GM21619 (cell line): ENCODE data around the gene ZCCHC24.
"Not testable (repeated sequence)": the region's sequence is repeated elsewhere in the genome, so short reads cannot be mapped to it uniquely, and the experiment has no call there.

Experiments
- ATAC-seq: cut with Tn5 transposase; IDR thresholded peaks from one replicate; pipeline ENCODE4 v1.9.1; 2021; ENCODE audit not compliant: unreplicated experiment

The ZCCHC24 gene

GRCh38 chr10:79447249-79447648 is 1.8 kb upstream of the ZCCHC24 start:
- not testable (repeated sequence) for ATAC-seq

GRCh38 chr10:79446758-79447084 is 1.3 kb upstream of the ZCCHC24 start:
- no peak for ATAC-seq

- peak; percentile 3 for ATAC-seq
These were observed 743 bp upstream of the ZCCHC24 start for GRCh38 chr10:79445977-79446757.

- ATAC-seq, result peak; percentile 25
These were observed 965 bp downstream of the ZCCHC24 start for GRCh38 chr10:79444199-79445119.

GRCh38 chr10:79443338-79444198 is 1.9 kb downstream of the ZCCHC24 start:
- no peak for ATAC-seq

GRCh38 chr10:79442171-79443040 is 3.0 kb downstream of the ZCCHC24 start:
- ATAC-seq, result no peak

- no peak for ATAC-seq
These were observed 4.0 kb downstream of the ZCCHC24 start for GRCh38 chr10:79441433-79441832.

- ATAC-seq, result no peak
These were observed 5.1 kb downstream of the ZCCHC24 start for GRCh38 chr10:79440281-79440680.

- no peak for ATAC-seq
These were observed 6.7 kb downstream of the ZCCHC24 start for GRCh38 chr10:79438699-79439085.

GRCh38 chr10:79438021-79438698 is 7.3 kb downstream of the ZCCHC24 start:
- no peak for ATAC-seq

GRCh38 chr10:79437111-79437814 is 8.2 kb downstream of the ZCCHC24 start:
- no peak for ATAC-seq

- no peak for ATAC-seq
These were observed 8.6 kb downstream of the ZCCHC24 start for GRCh38 chr10:79436850-79437103.

- ATAC-seq, result no peak
These were observed 9.2 kb downstream of the ZCCHC24 start for GRCh38 chr10:79436066-79436849.

GRCh38 chr10:79435271-79436065 is 10.0 kb downstream of the ZCCHC24 start:
- ATAC-seq, result no peak

- no peak for ATAC-seq
These were observed 10.6 kb downstream of the ZCCHC24 start for GRCh38 chr10:79434821-79435251.

GRCh38 chr10:79434223-79434687 is 11.2 kb downstream of the ZCCHC24 start:
- ATAC-seq, result no peak
